Endodermal cell (in vitro differentiated cells): ENCODE measurements around the gene AGBL1. TPM values are rescaled to one million over a fixed set of nuclear protein-coding genes. Genes with fewer than 3 reads are reported as not detected.

Experiments
- DNase-seq: peaks from one replicate; pipeline ENCODE4 v3.0.0-alpha.2; 2017
- H3K27ac ChIP-seq: 2 replicates; pipeline ENCODE4 v1.5.1; 2013; ENCODE audit warnings: mild to moderate bottlenecking, low read depth, low read length, moderate library complexity
- H3K27me3 ChIP-seq: 2 replicates; pipeline ENCODE4 v1.6.1; 2013; ENCODE audit warnings: mild to moderate bottlenecking, low read length, moderate library complexity; ENCODE audit not compliant: insufficient read depth, control insufficient read depth, poor library complexity, severe bottlenecking
- H3K36me3 ChIP-seq: 2 replicates; pipeline ENCODE4 v1.7.0; 2013; ENCODE audit warnings: mild to moderate bottlenecking, low read length, moderate library complexity; ENCODE audit not compliant: control insufficient read depth, insufficient read depth
- H3K4me1 ChIP-seq: one replicate; pipeline ENCODE4 v1.7.0; 2013; ENCODE audit warnings: low read length; ENCODE audit not compliant: control insufficient read depth, insufficient read depth
- H3K4me3 ChIP-seq: 2 replicates; pipeline ENCODE4 v1.5.1; 2013; ENCODE audit warnings: mild to moderate bottlenecking, low read length, moderate library complexity
- H3K9ac ChIP-seq: 2 replicates; pipeline ENCODE4 v1.6.1; 2013; ENCODE audit warnings: mild to moderate bottlenecking, low read length, moderate library complexity; ENCODE audit not compliant: poor library complexity, severe bottlenecking; ENCODE audit errors: extremely low read depth
- H3K9me3 ChIP-seq: 2 replicates; pipeline ENCODE4 v1.6.1; 2013; ENCODE audit warnings: mild to moderate bottlenecking, low read length, moderate library complexity; ENCODE audit not compliant: control insufficient read depth
- H3K27ac Mint-ChIP-seq: 2 replicates; pipeline ENCODE4 v1.8.0; 2020; ENCODE audit warnings: mixed read lengths
- H3K27me3 Mint-ChIP-seq: 2 replicates; pipeline ENCODE4 v1.8.0; 2021; ENCODE audit warnings: mild to moderate bottlenecking, mixed read lengths; ENCODE audit not compliant: insufficient read depth
- H3K36me3 Mint-ChIP-seq: 2 replicates; pipeline ENCODE4 v1.8.0; 2020; ENCODE audit warnings: low read depth, mixed read lengths
- H3K4me1 Mint-ChIP-seq: 2 replicates; pipeline ENCODE4 v1.8.0; 2020; ENCODE audit warnings: mixed read lengths
- H3K4me3 Mint-ChIP-seq: 2 replicates; pipeline ENCODE4 v1.8.0; 2020; ENCODE audit warnings: mild to moderate bottlenecking, moderate library complexity, mixed read lengths
- H3K9me3 Mint-ChIP-seq: 2 replicates; pipeline ENCODE4 v1.8.0; 2020; ENCODE audit warnings: mild to moderate bottlenecking, mixed read lengths
- CTCF ChIP-seq: fragments of 200-600 bp; sonication (generic); conservative IDR thresholded peaks from 2 replicates; pipeline ENCODE4 v1.5.0; 2021; ENCODE audit warnings: antibody characterized with exemption, mild to moderate bottlenecking
- WGBS, 2 experiments: methylation state at CpG; one replicate each; pipeline versions ENCODE4 v1.1.5 to v1.1.7; 2013; ENCODE audit warnings: missing lambda C conversion rate in 2 of 2, mixed read lengths in 1 of 2; ENCODE audit not compliant: insufficient coverage in 1 of 2, insufficient read length in 1 of 2; 5-methylcytosine and 5-hydroxymethylcytosine counted together
- total RNA-seq, 2 donors: library from RNA; stranded (reverse); fragmentation: NEBNext Ultra II Directional in 1 of 2; extraction: Animal tissue kit (Norgen Biotek cat#: 25700) in 1 of 2; gene quantifications; 2 replicates in 1 of 2; 3 replicates in 1 of 2; pipeline ENCODE4 v1.2.1, GENCODE V29; 2021

The AGBL1 gene
- total RNA-seq, 2 donors from 2014 or later: 0.07 to 0.11 TPM

- TF ChIP-seq CTCF: no peak
- no peak for DNase-seq
- H3K9me3 Mint-ChIP-seq: peaks cover 4% of the 10 kb centered on the region
- no peaks in the 10 kb centered on the region for H3K36me3 Mint-ChIP-seq
- H3K4me3 Mint-ChIP-seq: no peak overlapping the region
- Histone ChIP-seq H3K27me3 (no peaks in the 10 kb centered on the region), H3K9ac (no peak overlapping the region), H3K36me3 (no peaks in the 10 kb centered on the region), H3K4me1 (no peaks in the 10 kb centered on the region), H3K9me3 (no peaks in the 10 kb centered on the region), H3K4me3 (no peak overlapping the region), H3K27ac (no peak overlapping the region)
- H3K27ac Mint-ChIP-seq: no peak overlapping the region
- 83 to 94% methylated on average over 5 to 7 of the region's 7 CpGs for WGBS, 2 experiments
- H3K4me1 Mint-ChIP-seq: peaks cover 10% of the 10 kb centered on the region
- H3K27me3 Mint-ChIP-seq: no peaks in the 10 kb centered on the region
These were observed 529.0 kb downstream of the AGBL1 start for GRCh38 chr15:86608461-86609205.

GRCh38 chr15:86609275-86609674 is 529.6 kb downstream of the AGBL1 start:
- Histone ChIP-seq H3K4me1 (no peaks in the 10 kb centered on the region), H3K36me3 (no peaks in the 10 kb centered on the region), H3K27me3 (no peaks in the 10 kb centered on the region), H3K9me3 (no peaks in the 10 kb centered on the region), H3K9ac (no peak overlapping the region), H3K4me3 (no peak overlapping the region), H3K27ac (no peak overlapping the region)
- Mint-ChIP-seq H3K9me3 (peaks cover 3% of the 10 kb centered on the region), H3K4me1 (peaks cover 10% of the 10 kb centered on the region), H3K27ac (no peak overlapping the region), H3K4me3 (no peak overlapping the region), H3K27me3 (no peaks in the 10 kb centered on the region), H3K36me3 (no peaks in the 10 kb centered on the region)
- DNase-seq: no peak
- WGBS, 2 experiments: 92 to 98% methylated on average over 2 to 3 of the region's 3 CpGs
- TF ChIP-seq CTCF: no peak

GRCh38 chr15:86610038-86610437 is 530.4 kb downstream of the AGBL1 start:
- 100% methylated on average over 1 of the region's 2 CpGs; no CpG with 5 or more reads in 1 of the 2 experiments for WGBS, 2 experiments
- H3K27me3 Mint-ChIP-seq: no peaks in the 10 kb centered on the region
- no peak overlapping the region for H3K4me3 Mint-ChIP-seq
- no peaks in the 10 kb centered on the region for H3K27me3 ChIP-seq
- peaks cover 3% of the 10 kb centered on the region for H3K9me3 Mint-ChIP-seq
- H3K36me3 Mint-ChIP-seq: no peaks in the 10 kb centered on the region
- TF ChIP-seq CTCF: no peak
- no peak for DNase-seq
- H3K9me3 ChIP-seq: no peaks in the 10 kb centered on the region
- no peak overlapping the region for H3K27ac ChIP-seq
- H3K4me1 ChIP-seq: no peaks in the 10 kb centered on the region
- peaks cover 10% of the 10 kb centered on the region for H3K4me1 Mint-ChIP-seq
- no peak overlapping the region for H3K4me3 ChIP-seq
- H3K9ac ChIP-seq: no peak overlapping the region
- no peaks in the 10 kb centered on the region for H3K36me3 ChIP-seq
- no peak overlapping the region for H3K27ac Mint-ChIP-seq
